ENCODE results near the gene FIGN.

FIGN gene

DNA sequence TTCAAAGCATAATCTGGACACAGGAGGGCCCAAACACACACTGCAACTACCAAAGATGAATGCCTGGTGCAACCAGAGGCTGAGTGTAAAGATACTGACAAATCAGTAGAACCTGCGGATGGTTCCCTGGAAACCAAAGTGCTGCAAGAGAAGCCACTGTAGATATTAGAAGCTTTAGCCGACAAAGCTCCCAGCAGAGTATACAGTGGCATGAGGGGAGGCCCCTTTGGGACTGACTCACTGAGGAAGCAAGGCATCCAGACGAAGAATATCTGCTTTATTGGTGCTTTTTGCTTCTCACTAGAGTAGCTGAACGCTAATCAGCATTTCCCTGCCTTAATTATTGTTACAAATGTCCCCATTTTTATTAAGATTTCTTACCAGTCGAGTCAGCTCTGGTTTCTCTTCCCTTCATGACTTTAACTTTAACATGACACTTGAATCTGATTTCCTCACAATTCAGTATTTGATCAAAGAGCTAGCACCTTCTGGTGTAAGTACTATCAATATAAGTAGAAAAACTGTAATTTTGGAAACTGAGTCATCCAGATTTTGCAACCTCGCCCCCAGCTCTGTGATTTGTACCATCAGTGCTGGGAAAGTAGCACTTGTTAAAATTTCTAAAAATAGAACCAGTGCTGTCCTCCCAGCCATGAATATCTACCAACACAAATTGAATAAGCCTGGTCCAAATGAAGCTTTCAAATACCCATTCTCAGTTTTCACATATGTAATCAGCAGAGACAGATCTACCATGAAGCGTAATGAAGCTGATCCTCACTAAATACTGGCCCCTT lies 34.2 kb downstream of the FIGN start:
- no peak for DNase-seq

DNA sequence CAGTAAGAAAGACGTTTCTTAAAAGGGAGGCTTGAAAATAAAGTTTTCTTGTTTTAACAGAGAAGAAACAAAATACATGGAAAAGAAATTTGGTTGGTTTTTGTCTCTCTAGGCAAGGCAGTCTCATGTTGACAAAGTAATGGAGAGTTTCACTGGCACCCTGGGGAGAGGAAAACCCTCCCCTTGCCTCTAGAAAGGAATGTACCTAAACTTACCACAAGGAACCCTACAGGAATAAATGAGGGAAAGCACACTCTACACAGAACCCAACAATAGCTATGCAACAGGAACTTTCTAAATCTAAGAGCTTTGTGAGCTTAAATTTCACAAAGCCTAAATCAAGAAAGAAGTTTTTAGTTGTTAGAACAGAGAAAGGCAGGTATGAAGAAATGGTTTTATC lies 37.0 kb downstream of the FIGN start:
- no peak for DNase-seq

DNA sequence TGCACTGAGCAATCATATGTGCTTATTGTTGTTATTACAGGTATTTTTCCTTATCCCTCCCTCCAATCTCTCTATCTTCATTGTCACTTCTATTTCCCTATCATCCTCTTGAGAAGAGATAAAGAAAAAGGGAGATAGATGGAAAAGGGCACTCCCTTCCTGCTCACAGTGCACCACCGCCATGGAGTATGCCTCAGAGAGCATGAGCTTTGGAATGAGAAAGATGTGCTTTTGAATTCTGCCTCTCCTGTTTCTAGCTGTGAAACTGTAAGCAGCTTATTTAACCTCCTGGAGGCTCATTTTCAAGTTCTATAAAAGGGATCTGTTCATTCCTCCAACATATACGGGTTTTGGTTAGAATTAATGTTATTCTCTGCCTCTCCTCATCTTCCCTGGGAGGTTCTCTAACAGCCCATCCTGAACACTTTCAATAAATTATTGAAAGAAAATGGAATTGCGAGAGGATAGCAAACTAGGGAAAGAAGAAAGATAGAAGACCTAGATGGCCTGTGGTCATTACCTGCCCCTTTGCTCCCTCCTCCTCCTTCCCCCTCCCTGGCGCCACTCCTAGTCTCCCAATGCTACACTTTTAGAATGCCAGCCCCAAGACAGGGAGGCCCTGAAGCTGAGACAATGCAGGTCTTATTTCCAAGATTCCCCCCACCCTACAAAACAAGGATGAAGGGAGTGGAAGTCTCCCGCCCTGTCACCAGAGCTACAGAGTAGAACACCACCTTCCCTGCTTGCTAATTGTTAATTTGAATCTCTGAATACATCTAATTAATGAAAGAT lies 37.8 kb downstream of the FIGN start:
- DNase-seq: no peak

DNA sequence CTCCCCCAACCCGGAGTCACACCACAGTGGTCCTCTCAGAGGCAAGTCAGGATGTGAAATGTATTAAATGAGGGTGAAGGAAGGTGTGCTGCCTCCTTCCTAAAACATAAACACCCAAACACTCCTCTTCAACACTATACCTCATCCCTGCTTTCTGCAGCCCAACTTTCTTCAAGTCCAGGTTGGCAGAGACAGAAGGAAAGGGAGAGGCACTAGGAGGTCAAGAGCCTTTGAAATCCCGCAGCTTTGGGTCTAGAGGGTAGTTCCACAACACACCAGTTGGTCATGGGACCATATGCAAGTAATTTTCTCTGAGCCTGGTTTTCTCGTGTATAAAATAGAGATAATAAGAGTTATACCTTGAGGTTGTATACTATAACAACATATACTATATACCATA lies 38.4 kb downstream of the FIGN start:
- no peak for DNase-seq

DNA sequence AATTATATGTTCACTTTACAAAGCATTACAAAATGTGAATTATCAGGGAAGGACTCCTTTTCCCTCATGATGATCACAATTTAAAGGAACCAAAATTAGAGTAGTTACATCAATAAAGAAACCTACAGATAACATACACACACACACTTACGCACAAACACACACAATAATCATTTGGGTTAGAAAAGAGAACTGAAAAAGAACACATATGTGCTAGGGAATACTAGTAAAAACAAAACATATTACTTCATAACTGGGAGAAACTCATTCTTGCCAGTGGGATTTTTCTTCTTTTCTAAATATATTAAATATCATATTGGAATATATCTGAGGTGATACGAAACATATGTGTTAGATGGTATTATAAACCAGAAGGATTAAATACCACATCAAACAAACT lies 42.3 kb downstream of the FIGN start:
- no peak for DNase-seq

DNA sequence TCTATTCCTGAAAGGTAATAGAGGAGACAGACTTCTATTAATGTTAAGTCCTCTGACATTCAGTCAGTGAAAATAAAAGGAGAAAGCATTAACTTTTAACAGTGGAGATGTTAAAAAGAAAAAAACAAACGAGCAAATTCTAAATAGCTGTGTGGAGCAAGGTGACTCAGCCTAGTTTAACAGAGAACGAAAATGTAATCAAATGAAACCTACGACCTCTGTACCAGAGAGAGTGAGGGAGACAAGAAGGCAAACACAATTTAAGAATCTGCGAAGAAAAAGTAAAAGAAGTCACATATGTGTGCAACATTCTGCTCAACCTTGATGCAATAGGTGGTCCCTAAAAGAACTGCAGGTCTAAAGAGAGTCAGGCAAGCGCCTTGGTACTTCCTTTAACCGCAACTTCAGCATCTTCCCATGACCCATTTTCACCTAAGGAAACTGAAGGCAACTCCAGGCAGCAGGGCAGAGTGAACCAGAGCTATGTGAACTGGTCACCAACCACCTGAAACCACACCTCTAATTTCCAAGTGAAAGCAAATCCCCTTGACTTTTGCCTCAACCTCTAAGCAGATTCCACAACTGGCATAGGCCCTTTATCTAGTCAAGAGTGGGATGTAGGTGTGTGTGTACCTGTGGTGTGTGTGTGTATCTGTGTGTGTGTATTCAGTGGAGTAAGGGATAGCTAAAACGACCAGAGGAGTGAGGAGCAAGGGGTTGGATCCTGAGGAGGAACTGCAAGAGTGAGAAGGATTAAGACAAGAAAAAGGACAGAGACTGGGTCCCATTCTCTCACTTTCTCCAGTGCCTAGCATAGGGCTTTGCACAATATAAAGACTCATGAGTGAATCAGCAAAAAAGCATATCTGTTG lies 43.0 kb downstream of the FIGN start:
- DNase-seq: no peak

DNA sequence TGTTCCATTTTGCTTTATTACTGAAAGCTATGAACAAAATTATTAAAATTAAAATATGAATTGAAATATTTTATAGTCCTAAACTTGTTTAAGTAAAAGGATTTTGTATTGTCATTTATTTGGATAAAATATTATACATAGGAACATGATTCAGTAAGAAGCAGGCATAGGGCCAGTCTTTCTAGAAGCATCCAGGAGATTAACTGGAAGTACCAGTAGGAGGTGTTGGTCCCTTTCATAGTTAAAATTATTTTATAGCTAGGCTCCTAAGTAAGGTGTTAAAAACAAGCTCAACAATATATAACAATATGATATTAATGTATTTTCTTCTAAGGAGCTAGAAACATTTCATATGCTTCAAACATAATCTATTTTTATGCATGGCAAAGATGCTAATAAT lies 43.7 kb downstream of the FIGN start:
- DNase-seq: no peak

DNA sequence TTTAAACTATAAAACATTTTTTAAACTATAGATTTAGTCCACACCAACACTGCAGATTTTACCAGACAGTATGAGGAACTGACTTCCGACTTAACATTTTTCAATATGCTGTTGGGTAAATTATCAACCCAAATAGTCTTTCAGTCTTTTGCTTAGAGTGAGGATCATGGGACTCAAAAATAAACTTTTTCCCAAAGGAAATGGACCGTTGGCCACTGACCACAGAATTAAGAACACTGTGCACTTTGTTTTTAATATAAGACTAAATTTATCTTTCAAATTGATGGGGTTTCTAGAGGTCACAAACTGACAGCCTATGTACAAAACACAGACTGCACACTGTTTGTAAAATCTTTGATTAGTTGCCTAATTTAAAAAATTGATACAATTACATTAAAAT lies 44.9 kb downstream of the FIGN start:
- no peak for DNase-seq

DNA sequence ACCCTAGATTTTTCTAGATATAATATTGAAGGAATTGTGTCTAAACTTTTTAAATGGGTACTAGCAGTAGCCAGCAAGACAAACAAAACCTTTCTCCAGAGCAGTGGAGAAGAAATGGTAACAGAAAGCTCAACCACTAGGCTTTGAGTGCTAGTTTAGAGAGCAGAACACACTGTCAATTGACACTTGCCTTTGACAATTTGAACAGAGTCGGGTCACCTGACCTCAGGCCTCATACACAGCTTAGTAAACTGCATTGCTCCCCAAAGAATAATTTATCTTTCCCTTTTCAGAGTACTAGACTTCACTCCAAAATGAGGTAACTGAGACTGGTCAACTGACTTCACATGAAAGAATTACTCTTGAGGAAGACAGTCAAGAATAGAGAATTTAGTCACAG lies 48.6 kb downstream of the FIGN start:
- no peak for DNase-seq

DNA sequence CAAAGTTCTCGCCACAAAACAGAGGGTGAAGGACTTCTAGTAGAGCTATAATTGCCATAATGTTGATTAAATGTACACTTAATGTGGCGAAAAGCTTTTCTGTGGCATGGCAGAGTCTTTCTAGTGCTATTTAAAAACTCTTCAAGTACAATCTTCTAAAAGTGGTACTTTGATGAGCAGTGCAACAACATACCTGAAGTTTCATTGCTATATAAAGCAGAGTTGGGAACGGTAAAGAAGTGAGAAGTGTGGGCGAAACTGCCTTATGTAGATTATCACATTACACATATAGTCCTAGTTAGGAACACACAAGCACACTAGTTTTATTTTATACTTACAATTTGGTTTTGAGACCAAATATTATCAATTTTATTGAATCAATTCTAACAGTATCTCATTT lies 49.5 kb downstream of the FIGN start:
- DNase-seq: no peak

DNA sequence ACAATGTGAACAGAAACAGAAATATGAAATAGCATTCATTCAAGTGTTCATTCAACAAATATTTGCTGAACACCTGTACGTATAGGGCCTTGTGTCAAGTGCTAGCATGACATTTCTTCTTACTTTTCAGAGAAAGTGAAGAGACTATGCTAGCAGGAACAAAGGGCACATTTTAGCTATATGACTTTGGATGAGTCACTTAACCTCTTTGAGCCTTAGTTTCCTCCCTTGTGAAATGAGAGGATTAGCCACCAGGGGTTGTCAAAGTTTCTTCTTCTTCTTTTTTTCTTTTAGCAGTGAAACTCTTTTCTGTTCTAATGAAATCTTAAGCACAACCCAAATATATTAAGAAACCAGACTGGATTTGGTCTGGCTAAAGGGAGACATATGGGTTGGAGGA lies 53.1 kb downstream of the FIGN start:
- DNase-seq: no peak

DNA sequence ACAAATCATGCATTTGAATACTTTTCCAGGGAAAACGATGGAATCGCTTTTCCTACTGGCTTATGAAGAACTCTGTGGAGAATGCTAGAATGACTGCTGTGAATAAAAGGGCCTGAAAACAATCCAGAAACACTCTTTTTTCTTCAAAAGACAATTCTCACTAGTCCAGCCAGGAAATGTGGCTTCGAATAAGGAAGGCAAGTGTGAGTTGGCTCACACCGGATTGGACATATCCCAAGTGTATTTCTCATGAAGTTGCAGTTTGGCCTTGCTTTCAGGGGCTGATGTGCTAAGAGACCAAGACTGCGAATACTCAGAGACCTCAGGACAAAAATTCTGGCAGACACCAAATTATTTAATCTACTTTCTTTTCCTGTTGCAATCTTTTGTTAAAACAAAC lies 54.1 kb downstream of the FIGN start:
- no peak for DNase-seq

DNA sequence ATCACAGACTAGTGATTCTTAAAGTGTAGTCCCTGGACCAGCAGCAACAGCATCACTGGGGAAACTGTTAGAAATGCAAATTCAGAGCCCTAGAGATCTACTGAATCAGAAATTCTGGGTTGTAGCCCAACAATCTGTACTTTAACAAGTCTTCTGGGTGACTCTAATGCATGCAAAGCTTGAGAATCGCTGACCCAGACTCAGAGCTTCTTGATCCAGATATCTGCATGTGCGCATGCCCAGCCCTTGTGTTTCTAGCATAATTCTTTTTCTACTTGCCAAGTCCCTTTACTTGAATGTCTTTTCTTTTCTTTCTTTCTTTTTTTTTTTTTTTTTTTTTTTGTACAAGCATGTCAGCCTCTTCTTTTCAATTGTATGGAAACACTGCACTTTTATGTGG lies 60.4 kb downstream of the FIGN start:
- DNase-seq: no peak

DNA sequence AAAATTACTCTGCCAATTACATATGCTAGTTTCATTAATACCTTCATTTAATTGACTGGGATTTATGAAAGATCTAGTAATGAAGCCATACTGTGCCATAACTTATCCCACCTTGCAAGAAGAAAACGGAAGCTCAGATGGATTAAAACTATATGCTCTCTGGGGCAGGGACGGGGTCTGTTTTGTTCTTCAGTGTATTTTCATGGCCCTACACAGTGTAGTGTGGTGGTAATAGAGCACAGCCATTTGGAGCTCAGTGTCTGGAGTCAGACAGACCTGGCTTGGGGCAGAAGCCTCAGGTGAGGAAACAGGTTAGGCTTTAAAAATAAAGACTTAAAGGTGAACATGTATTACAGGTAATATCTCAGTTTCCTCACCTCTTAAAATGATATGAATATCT lies 62.3 kb downstream of the FIGN start:
- no peak for DNase-seq

DNA sequence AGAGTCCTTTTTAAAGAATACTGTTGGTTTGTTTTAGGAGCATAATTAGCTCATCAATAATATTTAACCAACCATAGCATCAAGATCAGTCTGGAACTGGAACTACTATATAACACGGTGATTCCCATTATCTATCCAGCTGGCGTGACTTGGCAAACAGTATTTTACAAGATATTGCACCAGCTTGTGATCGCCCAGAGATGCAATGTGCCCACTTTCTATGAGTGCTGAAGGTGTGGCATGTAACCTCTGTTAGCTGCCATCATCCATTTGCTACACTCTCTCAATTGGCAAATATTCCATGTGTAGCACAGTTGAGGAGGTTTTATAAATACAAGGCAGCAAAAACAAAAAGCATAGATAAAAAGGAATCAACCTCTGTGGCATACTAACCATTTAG lies 64.9 kb downstream of the FIGN start:
- DNase-seq: no peak

DNA sequence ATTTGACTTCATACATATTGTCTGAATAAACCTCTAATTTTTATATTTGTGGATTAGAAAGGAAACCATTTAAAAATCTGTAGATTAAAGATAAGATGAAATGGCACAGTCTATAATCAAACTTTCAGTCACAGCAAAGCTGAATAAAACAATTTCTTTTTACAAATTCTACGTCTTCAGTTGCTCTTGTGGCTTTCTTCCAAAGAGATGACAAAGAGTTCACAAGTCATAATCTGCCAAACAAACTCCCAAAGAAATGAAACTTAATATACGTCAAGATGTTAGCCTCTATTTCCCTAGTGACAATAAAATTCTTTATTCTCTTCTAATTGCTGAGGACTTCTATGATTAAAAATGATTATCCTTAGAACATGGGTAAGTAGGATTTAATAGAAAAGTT lies 66.3 kb downstream of the FIGN start:
- no peak for DNase-seq

DNA sequence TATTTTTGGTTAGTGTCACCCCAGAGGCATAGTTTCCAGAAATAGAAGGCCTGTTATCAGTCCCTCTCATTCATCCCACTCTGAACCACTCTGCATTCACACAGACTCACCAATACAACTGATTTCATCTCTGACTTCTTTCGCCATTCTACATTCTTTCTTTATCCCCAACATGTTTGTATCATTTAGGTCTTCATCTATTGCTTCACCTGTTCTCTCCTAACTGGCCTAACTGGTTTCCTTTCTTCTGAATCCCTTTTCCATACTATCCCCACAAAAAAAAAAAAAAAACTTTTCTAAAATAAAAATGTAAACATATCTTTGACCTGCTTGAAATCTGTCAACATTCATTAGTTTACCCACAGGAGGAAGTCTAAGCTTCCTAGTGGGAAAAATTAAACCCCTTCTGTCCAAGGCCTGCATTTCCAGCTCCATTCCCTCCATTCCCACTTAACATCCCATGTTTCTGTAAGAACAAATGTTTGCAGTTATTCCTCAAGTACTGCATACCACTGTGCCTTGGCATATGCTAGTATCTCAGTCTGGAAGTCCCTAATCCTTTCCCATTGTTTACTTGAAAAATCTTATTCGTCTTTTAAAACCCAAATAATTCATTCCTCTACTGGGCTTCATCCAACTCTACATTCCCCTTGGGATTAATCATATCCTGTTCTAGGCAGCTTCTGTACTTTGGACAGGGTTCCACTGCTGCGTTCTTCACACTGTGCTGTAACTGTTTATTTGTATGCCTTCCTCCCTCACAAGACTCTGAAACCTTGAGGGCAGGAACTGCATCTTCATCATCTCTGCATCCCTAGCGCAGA lies 68.5 kb downstream of the FIGN start:
- no peak for DNase-seq

DNA sequence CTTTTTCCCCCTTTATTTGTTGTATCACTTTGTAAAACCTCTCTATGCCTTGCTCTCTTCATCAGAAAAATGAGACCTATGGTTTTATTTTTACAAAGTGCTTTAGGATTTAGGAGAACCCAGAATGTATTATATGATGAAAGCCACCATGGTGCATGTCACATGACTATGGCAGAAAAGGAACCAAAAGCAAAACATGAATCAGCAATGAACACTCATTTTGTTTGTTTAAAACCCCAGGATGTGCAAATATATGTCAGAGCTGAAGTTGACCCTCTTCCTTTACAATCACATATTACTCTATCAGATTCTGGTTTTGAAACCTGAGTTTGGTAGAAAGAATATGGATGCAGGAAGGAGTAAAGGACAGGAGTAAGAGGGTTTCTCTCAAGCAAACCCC lies 70.0 kb downstream of the FIGN start:
- DNase-seq: no peak

DNA sequence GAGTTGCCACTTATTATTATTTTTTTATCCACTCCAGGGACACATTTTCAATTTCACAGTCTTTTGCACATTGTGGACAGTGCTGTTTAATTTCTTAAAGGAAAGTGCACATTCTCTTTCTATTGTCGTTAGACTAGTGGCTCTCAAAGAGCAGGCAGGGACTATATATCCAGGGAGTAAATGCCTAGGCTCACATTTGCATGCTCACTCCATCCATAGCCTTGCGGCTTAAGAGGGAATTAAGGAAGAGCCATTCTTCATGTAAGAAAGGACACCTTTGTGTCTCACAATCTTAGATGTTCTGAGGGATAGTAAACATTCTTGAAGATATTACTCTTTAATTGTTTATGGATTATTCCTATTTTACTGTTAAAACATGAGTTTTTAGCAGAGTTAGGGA lies 70.8 kb downstream of the FIGN start:
- DNase-seq: no peak

DNA sequence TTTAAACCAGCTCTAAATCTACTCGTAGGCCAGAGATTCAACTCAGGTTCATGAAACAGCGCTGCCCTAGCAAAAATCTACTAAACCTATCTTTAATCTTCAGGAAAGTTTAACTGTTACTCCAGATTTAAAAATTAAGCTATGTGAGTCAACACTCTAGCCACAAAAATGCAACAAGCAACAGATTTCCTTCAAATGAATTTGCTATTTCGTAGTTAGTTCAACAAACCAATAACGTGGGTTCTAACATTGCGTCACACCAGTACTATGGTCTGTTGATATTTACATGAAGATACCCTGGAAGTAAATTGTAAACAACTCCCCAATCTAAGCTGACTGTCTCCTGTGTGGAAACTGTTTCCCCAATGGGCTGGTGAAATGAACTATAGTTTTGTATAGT lies 71.2 kb downstream of the FIGN start:
- no peak for DNase-seq

DNA sequence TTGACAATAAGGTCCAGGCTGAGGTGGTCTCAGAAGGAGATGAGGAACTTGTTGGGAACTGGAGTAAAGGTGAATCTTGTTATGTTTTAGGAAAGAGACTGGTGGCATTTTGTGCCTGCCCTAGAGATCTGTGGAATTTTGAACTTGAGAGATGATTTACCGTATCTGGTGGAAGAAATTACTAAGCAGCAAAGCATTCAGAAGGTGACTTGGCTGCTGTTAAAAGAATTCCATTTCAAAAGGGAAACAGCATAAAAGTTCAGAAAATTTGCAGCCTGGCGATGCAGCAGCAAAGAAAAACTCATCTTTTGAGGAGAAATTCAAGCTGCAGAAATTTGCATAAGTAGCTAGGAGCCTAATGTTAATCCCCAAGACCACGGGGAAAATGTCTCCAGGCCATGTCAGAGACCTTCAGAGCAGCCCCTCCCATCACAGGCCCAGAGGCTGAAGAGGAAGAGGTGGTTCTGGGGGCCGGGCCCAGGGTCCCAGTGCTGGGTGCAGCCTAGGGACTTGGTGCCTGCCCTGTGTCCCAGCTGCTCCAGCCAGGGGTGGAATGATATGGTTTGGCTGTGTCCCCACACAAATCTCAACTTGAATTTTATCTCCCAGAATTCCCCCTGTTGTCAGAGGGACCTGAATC lies 73.5 kb downstream of the FIGN start:
- DNase-seq: no peak

DNA sequence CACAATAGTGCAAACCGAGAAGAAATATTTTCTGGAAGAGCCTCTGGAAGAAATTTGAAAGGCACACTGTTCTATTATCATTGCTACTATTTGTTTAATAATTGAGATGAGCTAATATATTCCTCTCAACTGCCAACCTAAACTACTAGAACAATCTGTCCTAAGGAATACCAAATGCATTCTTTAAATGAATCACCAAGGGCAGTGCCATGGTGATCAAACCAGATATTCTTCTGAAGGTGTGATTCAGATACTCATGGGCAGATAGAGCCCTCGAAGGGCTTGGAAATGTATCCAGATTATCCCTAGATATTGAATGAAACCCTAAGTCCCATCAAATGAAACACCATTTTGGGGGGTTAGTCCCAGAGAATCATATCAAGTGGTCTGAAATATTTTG lies 76.6 kb downstream of the FIGN start:
- no peak for DNase-seq
